GM21723 (cell line): ENCODE results near the gene SMARCC2.
"Not testable (repeated sequence)": the region's sequence is repeated elsewhere in the genome, so short reads cannot be mapped to it uniquely, and the experiment has no call there.

Experiments
- ATAC-seq: cut with Tn5 transposase; IDR thresholded peaks from one replicate; pipeline ENCODE4 v1.9.1; 2021; ENCODE audit warnings: mild to moderate bottlenecking, moderate library complexity; ENCODE audit not compliant: unreplicated experiment

Gene SMARCC2

DNA sequence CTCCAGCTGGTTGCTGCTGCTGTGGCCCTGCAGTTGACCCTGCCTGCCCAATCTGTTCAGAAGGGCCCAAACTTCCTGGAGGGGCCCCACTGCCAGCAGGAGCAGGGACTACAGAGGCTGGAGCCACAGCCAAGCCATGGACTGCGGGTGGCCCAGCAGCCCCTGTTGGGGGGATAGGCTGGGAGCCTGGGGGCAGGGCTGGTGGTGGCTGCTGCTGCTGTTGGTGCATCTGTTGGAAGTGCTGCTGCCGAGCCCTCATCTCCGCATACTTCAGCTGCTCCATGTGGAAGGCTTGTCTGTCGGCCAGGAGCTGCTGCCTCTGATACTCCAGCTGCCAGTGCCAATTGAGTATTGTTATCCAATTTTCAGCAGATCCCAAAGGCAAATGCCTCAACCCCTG is 23.9 kb downstream of the SMARCC2 start:
- no peak for ATAC-seq

DNA sequence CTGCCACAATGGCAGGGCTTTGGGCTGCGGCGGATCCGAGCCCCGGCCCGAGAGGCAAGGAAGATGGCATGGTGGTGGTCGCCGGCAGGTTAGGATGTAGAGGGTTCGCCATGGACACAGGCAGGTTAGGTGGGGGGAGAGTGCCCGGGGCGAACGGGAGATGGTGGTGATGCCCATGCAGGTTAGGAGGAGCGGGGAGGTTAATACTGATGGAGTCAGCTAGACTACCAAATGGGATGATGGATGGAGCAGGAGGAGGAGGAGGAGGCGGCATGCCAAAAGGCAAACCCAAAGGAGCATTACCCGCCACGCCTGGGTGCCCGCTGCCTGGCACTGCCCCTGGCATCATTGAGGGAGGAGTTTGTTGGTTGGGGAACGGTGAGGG is 24.9 kb downstream of the SMARCC2 start:
- no peak for ATAC-seq

DNA sequence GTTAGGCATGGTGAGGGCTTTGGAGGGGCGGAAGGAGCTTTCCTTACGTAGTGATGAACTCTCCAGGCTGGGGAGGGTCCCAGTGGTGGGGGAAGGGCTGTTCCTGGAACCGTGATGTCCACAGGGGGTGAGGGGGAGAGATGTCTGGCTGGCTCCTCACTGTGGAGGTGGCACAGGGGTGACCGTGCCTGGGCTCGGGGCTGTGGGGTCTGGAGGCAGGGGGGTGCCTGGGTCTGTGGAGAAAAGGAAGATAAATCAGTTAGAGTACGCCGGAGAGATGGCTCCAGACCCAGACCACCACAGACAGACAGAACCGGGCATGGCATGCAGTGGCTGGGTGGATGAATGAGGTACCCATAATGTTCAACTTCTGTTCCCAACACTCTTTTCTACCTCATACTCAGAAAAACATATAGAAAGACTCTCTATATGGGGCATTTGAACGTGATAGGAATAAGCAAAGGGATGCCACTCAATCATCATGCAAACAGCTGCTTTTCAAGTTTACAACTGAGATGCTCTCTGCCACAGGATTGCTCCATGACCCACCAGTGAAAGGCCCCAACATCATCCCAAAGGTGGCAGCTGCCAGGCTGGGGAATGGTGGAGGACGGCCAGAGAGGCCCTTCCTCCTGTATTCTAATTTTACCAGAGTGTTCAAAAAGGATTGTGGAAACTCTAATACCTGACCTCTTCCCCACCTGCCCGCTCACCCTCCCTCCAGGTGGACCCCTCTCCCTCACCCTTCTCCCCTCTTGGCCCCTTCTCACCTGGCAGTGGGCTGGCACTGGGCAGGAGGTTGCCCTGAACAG is 25.5 kb downstream of the SMARCC2 start:
- no peak for ATAC-seq

DNA sequence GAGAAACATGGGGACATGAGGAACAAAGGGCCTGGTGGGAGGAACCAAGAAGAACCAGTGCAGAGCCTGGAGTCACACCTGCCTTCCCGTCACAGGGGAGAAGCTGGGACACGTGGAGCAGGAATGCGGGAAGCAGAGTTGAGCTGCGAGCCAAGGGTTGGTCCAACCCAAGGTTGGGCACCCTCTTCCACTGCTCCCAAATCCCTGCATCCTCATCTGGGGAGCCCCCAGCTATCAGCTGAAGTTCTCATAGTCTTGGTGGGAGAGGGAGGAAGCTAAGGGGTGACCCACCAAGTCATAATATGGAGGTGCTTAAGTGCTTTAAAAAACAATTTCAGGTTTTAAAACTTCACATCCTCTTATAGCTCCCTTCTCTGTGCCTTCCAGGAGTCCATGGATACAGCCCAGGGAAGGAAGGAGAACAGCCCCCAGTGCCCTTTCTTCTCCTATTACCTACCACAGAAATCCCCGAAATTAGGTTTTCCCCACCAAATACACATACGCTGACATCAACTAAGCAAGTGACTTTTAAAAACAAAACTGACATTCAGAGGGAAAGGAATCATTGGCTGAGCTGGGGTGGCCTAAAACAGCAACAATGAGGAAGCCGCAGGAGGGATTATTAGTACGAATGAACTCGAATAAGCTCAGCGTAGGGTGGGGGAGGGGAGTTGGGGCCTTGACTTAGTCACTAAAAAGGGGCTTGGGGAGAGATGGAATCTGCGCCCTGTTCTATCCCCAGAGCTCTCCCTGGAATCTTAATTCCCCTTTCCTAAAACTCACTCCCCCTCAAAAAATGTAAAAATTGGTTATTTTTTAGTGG is 26.6 kb downstream of the SMARCC2 start:
- ATAC-seq: no peak

DNA sequence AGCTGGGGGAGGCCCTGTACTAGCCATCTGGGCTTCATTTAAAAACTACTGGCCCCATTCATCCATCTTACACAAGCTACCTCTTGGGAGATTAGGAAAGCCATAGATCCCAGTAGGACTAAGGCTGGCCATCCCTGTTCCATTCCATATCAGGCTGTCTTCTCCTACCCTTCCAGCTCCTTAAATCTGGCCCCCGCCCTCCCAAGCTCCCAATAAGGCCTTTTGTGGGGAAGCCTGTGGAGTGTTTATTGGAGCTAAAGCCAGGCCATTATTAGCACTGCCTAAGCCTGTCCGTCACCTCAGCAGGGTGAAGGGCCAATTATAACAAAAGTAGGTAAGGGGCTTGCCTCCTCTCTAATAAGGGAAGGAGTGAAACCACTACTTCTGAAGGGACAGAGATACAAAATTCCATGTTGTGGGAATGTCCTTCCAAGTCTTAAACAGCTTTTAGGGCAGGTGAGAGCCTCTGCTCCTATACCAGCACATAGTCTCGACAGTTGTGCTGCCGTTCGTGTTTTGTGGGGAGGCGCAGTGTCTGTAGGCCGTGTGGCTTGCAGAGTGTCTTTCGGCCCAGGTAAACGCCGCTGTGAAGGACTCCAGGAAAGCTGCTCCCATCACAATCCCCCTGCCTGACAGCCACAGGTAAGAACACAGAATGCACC is 27.5 kb downstream of the SMARCC2 start:
- no peak for ATAC-seq

DNA sequence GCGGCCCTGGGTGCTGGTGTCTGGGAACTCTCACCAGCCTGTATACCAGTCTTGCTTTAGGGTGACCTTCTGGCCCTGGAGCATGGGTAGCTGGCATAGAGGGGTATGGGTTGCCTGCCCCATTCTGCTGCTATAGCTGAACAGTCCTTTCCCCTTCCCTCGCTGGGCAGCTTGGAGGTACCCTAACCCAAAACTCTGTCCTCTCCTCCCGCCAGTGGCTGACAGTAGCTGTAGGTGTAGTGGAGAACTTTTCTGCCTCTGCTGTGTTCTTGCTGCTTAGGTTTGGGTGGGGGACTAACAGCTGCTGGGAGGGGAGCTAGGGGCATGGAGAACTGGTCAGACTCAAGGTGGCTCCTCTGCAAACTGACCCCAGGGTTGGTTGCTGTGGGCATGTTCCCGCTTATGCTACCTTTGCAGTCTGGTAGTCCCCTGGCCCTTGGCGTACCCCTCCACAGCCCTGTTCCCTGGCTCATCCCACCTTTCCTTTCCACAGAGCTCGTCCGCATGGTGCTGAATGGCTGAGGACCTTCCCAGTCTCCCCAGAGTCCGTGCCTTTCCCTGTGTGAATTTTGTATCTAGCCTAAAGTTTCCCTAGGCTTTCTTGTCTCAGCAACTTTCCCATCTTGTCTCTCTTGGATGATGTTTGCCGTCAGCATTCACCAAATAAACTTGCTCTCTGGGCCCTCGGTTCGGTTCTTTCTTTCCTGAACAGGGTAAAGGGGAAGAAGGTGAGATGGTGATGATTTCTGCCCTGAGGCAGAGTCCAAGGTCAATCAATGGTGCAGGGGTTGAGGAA is 28.2 kb downstream of the SMARCC2 start:
- ATAC-seq: no peak

DNA sequence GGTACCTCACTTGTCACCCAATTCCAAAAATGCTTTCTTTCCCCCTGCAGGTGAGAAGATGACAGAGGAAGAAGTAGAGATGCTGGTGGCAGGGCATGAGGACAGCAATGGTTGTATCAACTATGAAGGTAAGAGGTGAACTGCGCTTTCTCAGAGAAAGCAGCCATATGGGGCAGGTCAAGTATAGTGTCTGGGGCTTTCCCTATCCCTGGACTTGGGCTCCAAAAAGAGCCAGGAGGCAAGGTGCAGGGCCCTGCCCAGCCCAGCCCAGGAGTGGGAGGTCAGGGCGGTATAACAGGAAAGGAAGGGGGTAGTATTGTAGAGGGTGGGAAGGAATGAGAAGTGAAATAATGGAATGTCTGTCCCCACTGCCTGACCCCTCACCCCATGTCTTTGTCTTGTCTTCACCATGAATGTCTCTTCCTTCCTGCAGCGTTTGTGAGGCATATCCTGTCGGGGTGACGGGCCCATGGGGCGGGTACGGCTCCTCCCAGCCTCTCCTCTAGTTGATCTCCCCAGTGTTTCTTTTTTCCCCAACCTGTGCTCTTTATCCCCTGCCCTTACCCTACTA is 29.0 kb downstream of the SMARCC2 start:
- no peak for ATAC-seq

DNA sequence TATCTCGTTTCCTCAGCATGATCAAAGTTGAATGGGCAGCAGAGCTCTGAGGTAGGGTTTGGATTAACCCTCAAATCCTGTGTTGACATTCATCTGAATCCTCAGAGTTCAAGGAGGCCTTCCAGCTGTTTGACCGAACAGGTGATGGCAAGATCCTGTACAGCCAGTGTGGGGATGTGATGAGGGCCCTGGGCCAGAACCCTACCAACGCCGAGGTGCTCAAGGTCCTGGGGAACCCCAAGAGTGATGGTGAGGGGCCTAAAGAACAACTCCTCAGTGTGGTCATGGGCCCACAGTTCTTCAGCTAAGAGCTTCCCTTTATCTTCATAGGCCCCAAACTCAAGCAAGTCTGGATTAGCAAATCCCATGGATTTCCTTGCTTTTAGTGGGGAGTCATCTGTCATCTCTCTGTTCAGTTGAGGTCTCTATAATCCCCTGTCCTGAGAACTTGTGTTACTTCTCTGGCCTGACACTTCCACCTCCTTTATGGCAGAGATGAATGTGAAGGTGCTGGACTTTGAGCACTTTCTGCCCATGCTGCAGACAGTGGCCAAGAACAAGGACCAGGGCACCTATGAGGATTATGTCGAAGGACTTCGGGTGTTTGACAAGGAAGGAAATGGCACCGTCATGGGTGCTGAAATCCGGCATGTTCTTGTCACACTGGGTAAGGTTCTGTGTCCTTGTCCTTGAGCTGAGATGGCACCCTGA is 29.6 kb downstream of the SMARCC2 start:
- ATAC-seq: no peak

DNA sequence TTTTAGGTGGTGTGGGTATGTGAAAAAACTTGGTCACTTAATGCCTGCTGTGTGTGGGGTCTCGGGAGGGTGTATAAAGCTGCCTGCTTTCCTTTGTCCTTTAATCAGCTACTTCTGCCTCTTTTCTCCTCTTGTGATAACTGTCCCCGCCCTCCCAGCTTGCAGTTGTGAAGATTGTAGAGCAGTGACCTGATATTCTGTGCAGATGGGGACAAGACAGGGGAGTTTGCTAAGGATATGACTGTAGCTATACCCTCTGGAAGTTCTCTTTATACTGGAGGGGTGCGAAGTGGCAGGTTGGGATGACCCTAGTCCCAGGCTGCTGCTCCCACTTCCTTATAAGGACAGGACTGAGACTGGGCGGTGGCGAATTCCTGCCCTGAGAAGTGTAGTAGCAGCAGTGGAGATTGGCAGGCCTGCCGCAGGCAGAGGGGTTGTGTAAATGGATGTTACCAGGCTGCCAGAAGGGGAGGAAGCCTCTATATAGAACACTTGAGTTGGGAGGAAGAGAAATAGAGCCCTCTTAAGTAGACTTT is 30.3 kb downstream of the SMARCC2 start:
- ATAC-seq: no peak

DNA sequence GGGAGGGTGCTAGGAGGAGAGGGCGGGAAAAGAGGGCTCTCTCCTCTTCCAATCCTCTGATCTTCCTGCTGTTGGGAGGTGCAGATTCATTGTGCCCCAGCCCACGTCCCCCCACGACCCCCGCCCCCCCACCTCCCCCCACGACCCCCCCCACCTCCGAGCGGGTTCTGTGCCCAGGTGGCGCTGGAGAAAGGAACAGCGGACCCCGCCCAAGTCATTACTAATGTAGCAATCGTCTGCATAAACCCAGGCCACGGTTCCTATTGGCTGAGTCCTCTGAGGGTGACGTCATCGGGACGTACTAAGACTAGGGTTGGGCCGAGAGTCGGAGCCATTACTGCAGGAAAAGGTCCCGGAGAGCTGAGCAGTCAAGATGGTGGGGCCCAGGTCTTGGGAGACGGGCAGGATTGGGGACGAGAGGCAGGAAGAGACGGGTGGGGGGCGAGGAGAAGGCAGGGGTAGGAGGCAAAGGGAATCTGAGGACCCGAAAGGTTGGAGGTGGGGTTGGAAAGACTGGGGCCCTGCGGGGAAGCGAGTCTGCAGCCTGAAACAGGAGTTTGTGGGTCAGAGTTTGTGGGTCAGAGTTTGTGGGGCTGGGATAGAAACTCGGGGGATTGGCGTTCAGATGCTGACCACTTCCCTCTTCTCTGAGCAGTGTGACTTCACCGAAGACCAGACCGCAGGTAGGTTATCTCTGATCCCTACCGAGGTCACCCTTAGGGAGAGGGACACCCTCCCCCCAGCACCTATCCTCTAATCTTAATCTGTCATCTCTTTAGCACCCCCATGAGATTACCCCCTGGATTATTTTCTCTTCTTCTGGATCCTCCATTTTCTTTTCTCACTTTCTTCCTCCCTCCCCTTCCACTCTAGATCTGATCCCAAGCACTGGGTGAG is 31.0 kb downstream of the SMARCC2 start, which contains the start of gene MYL6:
Gene MYL6 (plus strand): TSS at position 331 of the 897 bp plus-strand sequence. CDS start 43 bp downstream, at position 374.
- ATAC-seq: peak; percentile 79

DNA sequence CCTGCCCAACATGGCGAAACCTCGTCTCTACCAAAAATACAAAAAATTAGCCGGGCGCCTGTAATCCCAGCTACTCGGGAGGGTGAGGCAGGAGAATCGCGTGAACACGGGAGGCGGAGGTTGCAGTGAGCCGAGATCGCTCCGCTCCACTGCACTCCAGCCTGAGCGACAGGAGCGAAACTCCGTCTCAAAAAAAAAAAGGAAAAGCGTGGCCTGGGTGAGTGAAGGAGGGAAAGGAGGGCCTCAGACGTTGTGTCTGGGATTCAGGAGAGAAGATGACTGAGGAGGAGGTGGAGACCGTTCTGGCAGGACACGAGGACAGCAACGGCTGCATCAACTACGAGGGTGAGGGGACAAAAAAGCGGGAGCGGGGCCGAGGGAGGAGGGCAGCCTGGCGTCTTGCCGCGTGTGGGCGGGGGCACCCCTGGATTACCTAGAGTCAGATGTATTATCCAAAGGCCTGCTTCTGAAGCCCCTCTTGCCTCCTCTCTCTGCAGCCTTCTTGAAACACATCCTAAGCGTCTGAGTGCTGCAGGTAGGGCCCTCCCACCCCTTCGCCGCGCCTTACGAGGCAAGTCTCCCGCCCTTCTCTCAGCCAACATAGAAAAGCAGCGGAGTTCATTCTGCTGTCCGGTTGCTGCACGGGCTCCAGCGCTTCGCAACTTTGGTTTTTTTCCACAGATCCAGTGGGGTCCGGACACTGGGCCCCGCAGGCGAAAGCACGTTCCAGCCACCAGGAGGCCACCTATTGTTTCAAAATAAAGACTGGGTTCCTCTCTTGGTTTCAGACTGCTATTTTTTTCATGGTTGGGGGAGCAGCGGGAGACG is 31.9 kb downstream of the SMARCC2 start:
- peak; percentile 37 for ATAC-seq

DNA sequence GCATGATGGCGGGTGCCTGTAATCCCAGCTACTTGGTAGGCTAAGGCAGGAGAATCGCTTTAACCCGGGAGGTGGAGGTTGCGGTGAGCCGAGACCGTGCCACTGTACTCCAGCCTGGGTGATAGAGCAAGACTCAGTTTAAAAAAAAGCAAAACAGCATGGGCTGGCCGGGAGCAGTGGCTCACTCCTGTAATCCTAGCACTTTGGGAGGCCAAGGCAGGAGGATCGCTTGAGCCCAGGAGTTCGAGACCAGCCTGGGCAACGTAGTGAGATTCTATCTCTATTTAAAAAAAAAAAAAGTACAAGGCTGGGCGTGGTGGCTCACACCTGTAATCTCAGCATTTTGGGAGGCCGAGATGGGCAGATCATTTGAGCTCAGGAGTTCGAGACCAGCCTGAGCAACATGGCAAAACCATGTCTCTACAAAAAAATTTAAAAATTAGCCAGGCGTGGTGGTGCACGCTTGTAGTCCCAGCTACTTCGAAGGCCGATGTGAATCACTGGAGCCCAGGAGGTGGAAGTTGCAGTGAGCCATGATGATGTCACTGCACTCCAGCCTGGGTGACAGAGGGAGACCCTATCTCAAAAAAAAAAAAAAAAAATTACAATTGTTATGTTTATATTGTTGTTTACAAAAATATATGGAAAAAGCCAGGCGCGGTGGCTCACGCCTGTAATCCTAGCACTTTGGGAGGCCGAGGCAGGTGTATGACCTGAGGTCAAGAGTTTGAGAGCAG is 32.7 kb downstream of the SMARCC2 start:
- not testable (repeated sequence) for ATAC-seq

DNA sequence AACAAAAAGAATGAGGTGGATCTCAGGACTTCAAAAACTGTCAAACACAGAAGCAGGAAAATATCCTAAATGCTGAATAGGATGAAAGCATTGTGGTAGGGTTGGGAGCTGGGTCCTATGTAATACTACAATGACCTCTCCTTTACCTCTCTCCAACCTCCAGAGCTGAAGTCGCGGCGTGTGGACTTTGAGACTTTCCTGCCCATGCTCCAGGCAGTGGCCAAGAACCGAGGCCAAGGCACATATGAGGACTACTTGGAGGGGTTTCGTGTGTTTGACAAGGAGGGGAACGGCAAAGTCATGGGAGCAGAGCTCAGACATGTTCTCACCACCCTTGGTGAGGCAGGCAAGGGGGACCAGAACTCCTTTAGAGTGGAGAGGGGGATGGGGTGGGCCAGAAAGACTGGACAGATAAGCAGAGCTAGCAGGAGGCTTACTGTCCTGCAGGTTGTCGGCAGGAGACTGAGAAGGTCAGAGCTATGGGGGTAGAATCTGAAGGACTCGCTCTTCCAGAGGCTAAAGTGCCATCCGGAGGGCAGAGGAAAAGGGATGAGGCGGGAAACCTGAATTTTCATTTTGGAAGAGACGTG is 33.9 kb downstream of the SMARCC2 start:
- ATAC-seq: no peak

DNA sequence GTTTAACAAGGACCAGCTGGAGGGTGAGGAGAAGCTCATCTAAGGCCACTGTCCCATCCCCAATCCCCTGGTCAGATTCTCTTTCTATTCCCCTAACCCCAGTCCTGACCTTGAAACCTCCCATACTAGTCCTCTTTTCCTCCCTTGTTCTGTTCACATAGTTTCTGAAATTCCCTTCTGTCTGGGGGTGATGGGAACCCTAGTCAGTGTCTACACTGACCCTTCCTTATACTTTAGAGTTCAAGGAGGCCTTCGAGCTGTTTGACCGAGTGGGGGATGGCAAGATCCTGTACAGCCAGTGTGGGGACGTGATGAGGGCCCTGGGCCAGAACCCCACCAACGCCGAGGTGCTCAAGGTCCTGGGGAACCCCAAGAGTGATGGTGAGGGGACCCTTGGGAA is 34.5 kb downstream of the SMARCC2 start:
- no peak for ATAC-seq

DNA sequence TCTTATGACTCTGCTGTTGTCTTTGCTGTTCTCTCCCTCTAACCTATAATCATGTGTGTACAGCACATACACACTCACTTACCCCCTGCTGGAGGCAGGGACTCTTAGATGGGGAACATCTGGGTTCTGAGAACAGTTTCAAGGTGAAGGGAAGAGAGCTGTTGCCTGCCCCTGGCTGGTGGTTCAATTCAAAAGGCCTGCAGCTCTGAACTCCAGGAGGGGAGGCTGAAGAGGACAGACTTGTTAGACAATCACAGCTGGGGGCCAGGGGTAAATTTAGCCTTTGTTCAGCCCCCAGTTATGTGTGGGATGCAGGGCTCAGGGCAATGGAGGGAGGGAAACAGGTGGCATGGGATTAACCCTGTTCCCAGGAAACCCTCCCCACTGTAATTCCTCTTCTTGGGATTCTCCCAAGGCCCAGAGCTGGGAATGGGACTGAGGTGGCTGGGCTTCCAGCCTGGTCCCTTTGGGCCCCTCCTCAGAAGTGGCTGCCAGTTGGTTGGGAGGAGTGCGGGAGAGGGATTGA is 35.0 kb downstream of the SMARCC2 start:
- no peak for ATAC-seq

DNA sequence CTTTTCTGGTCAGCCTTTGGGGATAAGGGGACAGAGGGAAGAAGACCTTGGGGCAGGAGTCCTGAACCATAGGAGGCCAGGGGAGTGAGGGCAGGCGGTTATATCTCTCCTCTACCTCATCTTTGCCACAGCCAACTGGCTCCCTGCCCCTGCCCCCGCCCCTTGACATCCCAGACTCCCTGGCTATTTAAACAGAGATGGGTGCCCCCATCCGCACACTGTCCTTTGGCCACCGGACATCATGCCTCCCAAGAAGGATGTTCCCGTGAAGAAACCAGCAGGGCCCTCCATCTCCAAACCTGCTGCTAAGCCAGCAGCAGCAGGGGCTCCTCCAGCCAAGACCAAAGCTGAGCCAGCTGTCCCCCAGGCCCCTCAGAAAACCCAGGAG is 35.6 kb downstream of the SMARCC2 start:
- ATAC-seq: no peak
